ENCODE measurements around the gene NRF1.

DNA sequence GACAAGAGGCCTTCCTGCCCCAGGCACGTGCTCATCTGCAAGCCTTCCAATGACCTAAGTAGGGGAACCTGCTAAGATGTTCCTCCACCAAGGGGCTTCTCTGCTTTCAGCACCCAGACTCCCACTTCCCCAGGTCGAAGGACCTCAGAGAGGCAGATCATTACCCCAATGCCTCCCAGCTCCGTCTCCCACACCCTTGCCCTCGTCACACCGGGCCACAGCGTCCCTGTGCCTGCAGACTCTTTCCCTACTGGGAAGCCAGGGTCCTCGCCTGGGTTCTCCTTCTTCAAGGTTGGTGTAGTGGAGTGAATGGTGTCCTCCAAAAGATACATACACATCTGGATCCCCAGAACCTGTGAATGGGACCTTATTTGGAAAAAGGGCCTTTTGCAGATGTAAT lies 189.4 kb downstream of the NRF1 start:
- no peak for TF ChIP-seq RAD21 (conservative IDR thresholded peaks at IDR 0.05 in 1 of 2, IDR thresholded peaks at IDR 0.05 in 1 of 2)
- TF ChIP-seq, protein P1, sequence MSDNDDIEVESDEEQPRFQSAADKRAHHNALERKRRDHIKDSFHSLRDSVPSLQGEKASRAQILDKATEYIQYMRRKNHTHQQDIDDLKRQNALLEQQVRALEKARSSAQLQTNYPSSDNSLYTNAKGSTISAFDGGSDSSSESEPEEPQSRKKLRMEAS (IDR thresholded peaks at IDR 0.05), result no peak
- TF ChIP-seq, protein P2, sequence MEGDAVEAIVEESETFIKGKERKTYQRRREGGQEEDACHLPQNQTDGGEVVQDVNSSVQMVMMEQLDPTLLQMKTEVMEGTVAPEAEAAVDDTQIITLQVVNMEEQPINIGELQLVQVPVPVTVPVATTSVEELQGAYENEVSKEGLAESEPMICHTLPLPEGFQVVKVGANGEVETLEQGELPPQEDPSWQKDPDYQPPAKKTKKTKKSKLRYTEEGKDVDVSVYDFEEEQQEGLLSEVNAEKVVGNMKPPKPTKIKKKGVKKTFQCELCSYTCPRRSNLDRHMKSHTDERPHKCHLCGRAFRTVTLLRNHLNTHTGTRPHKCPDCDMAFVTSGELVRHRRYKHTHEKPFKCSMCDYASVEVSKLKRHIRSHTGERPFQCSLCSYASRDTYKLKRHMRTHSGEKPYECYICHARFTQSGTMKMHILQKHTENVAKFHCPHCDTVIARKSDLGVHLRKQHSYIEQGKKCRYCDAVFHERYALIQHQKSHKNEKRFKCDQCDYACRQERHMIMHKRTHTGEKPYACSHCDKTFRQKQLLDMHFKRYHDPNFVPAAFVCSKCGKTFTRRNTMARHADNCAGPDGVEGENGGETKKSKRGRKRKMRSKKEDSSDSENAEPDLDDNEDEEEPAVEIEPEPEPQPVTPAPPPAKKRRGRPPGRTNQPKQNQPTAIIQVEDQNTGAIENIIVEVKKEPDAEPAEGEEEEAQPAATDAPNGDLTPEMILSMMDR (IDR thresholded peaks at IDR 0.05), result no peak
- no peak for TF ChIP-seq MYC (IDR thresholded peaks at IDR 0.05; ENCODE audit: borderline replicate concordance, low read length)
- TF ChIP-seq ZNF302 (CRISPR knock-in tag; IDR thresholded peaks at IDR 0.05), result no peak
- no peak for TF ChIP-seq RFX5 (IDR thresholded peaks at IDR 0.05)
- no peak for TF ChIP-seq NFE2L2 (conservative IDR thresholded peaks at IDR 0.05; ENCODE audit: low read length)

All from A549 (cell line).